Endothelial cell of umbilical vein (primary cell): ENCODE data around the gene SERPINA1. TPM values are rescaled to one million over a fixed set of nuclear protein-coding genes. Genes with fewer than 3 reads are reported as not detected.

Experiments
- BruUV-seq: library from RNA; stranded (reverse); fragments of 400-500 nt; replicated peaks from 2 replicates; lab custom pipeline; 2021; lab: Mats Ljungman, UMichigan
- CTCF ChIA-PET: fragments of 300-600, 350-600 bp; sonication (Branson Sonifier 250); formaldehyde crosslinking; loops from one replicate; lab custom pipeline; 2021; ENCODE audit warnings: antibody characterized with exemption, inconsistent platforms; lab: Charles Lee
- POLR2A ChIA-PET: fragments of 300-600, 350-600 bp; sonication (Branson Sonifier 250); formaldehyde crosslinking; loops from one replicate; lab custom pipeline; 2021; ENCODE audit warnings: antibody characterized with exemption, inconsistent platforms; lab: Charles Lee
- DNase-seq: peaks from one replicate; pipeline ENCODE4 v3.0.0-alpha.2; 2011; ENCODE audit warnings: low read depth, low spot score
- FAIRE-seq: peaks from 2 replicates; lab custom pipeline; 2011; peaks lifted over from hg19 to GRCh38; lab: Jason Lieb, UNC
- H2AFZ ChIP-seq: 2 replicates; pipeline ENCODE4 v1.6.0; 2012; ENCODE audit warnings: low read depth, low read length, control low read depth, inconsistent platforms
- H3K27ac ChIP-seq: 2 replicates; pipeline ENCODE4 v1.5.1; 2011; ENCODE audit warnings: low read depth, mild to moderate bottlenecking, control low read depth, low read length, moderate library complexity; ENCODE audit not compliant: insufficient read depth
- H3K27me3 ChIP-seq, 2 experiments: 2 replicates each; pipeline versions ENCODE4 v1.6.0 to v1.6.1; 2011; ENCODE audit warnings: low read length in 2 of 2, mixed read lengths in 1 of 2; ENCODE audit not compliant: control insufficient read depth in 2 of 2, insufficient read depth in 2 of 2
- H3K36me3 ChIP-seq, 2 experiments: 2 replicates in 1 of 2; 3 replicates in 1 of 2; pipeline ENCODE4 v1.5.1; 2011; ENCODE audit warnings: low read length in 2 of 2, mild to moderate bottlenecking in 1 of 2, moderate library complexity in 1 of 2; ENCODE audit not compliant: control insufficient read depth in 2 of 2, insufficient read depth in 2 of 2; ENCODE audit errors: extremely low read depth in 1 of 2
- H3K4me1 ChIP-seq: 3 replicates; pipeline ENCODE4 v1.5.1; 2011; ENCODE audit warnings: mild to moderate bottlenecking, low read length; ENCODE audit not compliant: control insufficient read depth, insufficient read depth; ENCODE audit errors: extremely low read depth
- H3K4me2 ChIP-seq: 2 replicates; pipeline ENCODE4 v1.6.1; 2011; ENCODE audit warnings: low read length, control low read depth, mixed read lengths; ENCODE audit not compliant: insufficient read depth
- H3K4me3 ChIP-seq, 3 experiments: fragments of 200-600 bp in 1 of 3; sonication (generic), shearing (Covaris generic) in 1 of 3; replicated peaks in 1 of 3; 2 replicates each; pipeline ENCODE4 v1.5.1; 2011 to 2016; ENCODE audit warnings: control low read depth in 3 of 3, low read length in 3 of 3, mild to moderate bottlenecking in 2 of 3, inconsistent platforms in 1 of 3, low read depth in 1 of 3, moderate library complexity in 1 of 3; ENCODE audit not compliant: insufficient read depth in 1 of 3
- H3K79me2 ChIP-seq: 2 replicates; pipeline ENCODE4 v1.6.0; 2012; ENCODE audit warnings: low read length, inconsistent platforms; ENCODE audit not compliant: control insufficient read depth, insufficient read depth
- H3K9ac ChIP-seq: replicated peaks from 2 replicates; pipeline ENCODE3; 2011; ENCODE audit warnings: low read length, control low read depth; ENCODE audit not compliant: insufficient read depth; ENCODE audit errors: extremely low read depth
- H3K9me1 ChIP-seq: replicated peaks from 3 replicates; pipeline ENCODE4 v1.6.0; 2011; ENCODE audit warnings: mild to moderate bottlenecking, low read length; ENCODE audit not compliant: control insufficient read depth, insufficient read depth; ENCODE audit errors: extremely low read depth
- H3K9me3 ChIP-seq: replicated peaks from 2 replicates; pipeline ENCODE4 v1.5.1; 2012; ENCODE audit warnings: low read length, inconsistent platforms; ENCODE audit not compliant: control insufficient read depth, insufficient read depth
- H4K20me1 ChIP-seq: replicated peaks from 2 replicates; pipeline ENCODE3; 2011; ENCODE audit warnings: mild to moderate bottlenecking, low read length; ENCODE audit not compliant: control insufficient read depth, insufficient read depth; ENCODE audit errors: extremely low read depth
- EZH2 ChIP-seq: IDR thresholded peaks from 2 replicates; pipeline ENCODE4 v1.6.1; 2012; ENCODE audit warnings: borderline replicate concordance, low read depth, mild to moderate bottlenecking, moderate library complexity, low read length, inconsistent platforms; ENCODE audit not compliant: severe bottlenecking
- FOS ChIP-seq: IDR thresholded peaks from 2 replicates; pipeline ENCODE4 v1.6.1; 2011; ENCODE audit warnings: mild to moderate bottlenecking, low read length, moderate library complexity, borderline replicate concordance; ENCODE audit not compliant: insufficient read depth
- GATA2 ChIP-seq: IDR thresholded peaks from 2 replicates; pipeline ENCODE4 v1.7.0; 2011; ENCODE audit warnings: low read depth, mild to moderate bottlenecking, moderate library complexity, mixed read lengths, low read length; ENCODE audit not compliant: insufficient read length, insufficient read depth
- JUN ChIP-seq: IDR thresholded peaks from 2 replicates; pipeline ENCODE4 v1.6.1; 2011; ENCODE audit warnings: borderline replicate concordance, low read depth; ENCODE audit not compliant: insufficient read length, insufficient read depth
- MYC ChIP-seq: IDR thresholded peaks from one replicate; pipeline ENCODE4 v1.6.1; 2011; ENCODE audit warnings: mild to moderate bottlenecking, low read depth, low read length
- POLR2A ChIP-seq: IDR thresholded peaks from 2 replicates; pipeline ENCODE4 v1.6.1; 2012; ENCODE audit warnings: low read depth, mild to moderate bottlenecking, control low read depth, low read length
- POLR2AphosphoS5 ChIP-seq: IDR thresholded peaks from 2 replicates; pipeline ENCODE4 v1.6.1; 2012; ENCODE audit warnings: low read depth, mild to moderate bottlenecking, control low read depth, low read length, moderate library complexity; ENCODE audit not compliant: insufficient read depth
- dilution Hi-C: fragments of 300-500 bp; cut with MboI; formaldehyde crosslinking; loops from one replicate; pipeline ENCODE4 v1.15.0; 2019; ENCODE audit warnings: low sequenced_read_pairs; ENCODE audit not compliant: extremely low pct_ligation_motif_present
- intact Hi-C: fragments of 100-400 bp; cut with micrococcal nuclease; formaldehyde crosslinking; loops from one replicate; pipeline ENCODE4 v1.10.0; 2022
- polyA plus RNA-seq, 4 experiments: library from polyadenylated mRNA; depleted of rRNA in 3 of 4; stranded (reverse) in 3 of 4; unstranded in 1 of 4; fragments of >200 nt; gene quantifications; 2 replicates each; pipeline versions ENCODE4 v1.2.1 to v1.2.3, GENCODE V29; 2011 to 2012; ENCODE audit warnings: missing spikeins in 1 of 4
- total RNA-seq: library from RNA; stranded (reverse); gene quantifications from 2 replicates; pipeline ENCODE4 v1.2.3, GENCODE V29; 2021
- TF ChIP-seq, protein P1 (sequence below), 2 donors: IDR thresholded peaks; 1 replicate in 1 of 2; 2 replicates in 1 of 2; pipeline ENCODE4 v1.5.1; 2011; ENCODE audit warnings: low read length in 2 of 2, mild to moderate bottlenecking in 2 of 2, moderate library complexity in 2 of 2, control low read depth in 1 of 2, inconsistent platforms in 1 of 2, low read depth in 1 of 2; ENCODE audit not compliant: insufficient read depth in 1 of 2; ENCODE audit errors: extremely low read depth in 1 of 2
- TF ChIP-seq, protein P2 (sequence below): IDR thresholded peaks from 2 replicates; pipeline ENCODE4 v1.6.1; 2011; ENCODE audit not compliant: insufficient read depth, insufficient read length

SERPINA1 gene
- total and polyA plus RNA-seq, 2 donors (not counting 3 experiments of a cell fraction or from before 2014, with no cell fraction given): not detected

DNA sequence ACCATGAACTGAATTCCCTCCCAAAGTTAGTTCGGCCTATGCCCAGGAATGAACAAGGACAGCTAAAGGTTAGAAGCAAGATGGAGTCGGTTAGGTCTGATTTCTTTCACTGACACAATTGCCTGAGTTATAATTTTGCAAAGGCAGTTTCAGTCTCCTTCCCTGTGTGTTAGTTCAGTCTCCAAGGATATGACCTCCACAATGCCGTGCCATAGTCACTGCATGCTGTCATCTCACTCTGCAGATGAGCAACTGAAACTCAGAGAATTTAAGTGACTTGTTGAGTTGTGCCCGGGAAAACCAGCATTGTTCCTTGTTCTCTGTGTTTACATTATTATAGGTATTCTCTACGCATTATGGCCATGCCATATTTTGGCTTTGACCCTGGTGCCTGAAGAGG is 10.1 kb upstream of the SERPINA1 start:
- H3K4me3 ChIP-seq: no peak overlapping the region
- intact Hi-C loops: no loop called here
- FAIRE-seq (no peak), DNase-seq (no peak)
- no peaks in the 10 kb centered on the region for H4K20me1 ChIP-seq
- dilution Hi-C loops: no loop called here
- no peak overlapping the region for H3K4me2 ChIP-seq
- H3K27ac ChIP-seq: no peak overlapping the region
- H3K9me1 ChIP-seq: no peaks in the 10 kb centered on the region
- no peak for TF ChIP-seq JUN
- TF ChIP-seq, protein P1, sequence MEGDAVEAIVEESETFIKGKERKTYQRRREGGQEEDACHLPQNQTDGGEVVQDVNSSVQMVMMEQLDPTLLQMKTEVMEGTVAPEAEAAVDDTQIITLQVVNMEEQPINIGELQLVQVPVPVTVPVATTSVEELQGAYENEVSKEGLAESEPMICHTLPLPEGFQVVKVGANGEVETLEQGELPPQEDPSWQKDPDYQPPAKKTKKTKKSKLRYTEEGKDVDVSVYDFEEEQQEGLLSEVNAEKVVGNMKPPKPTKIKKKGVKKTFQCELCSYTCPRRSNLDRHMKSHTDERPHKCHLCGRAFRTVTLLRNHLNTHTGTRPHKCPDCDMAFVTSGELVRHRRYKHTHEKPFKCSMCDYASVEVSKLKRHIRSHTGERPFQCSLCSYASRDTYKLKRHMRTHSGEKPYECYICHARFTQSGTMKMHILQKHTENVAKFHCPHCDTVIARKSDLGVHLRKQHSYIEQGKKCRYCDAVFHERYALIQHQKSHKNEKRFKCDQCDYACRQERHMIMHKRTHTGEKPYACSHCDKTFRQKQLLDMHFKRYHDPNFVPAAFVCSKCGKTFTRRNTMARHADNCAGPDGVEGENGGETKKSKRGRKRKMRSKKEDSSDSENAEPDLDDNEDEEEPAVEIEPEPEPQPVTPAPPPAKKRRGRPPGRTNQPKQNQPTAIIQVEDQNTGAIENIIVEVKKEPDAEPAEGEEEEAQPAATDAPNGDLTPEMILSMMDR (IDR thresholded peaks at IDR 0.05; ENCODE audit: extremely low read depth in 1 of 2, insufficient read depth in 1 of 2, low read depth in 1 of 2, low read length in 2 of 2): no peak
- TF ChIP-seq, protein P2, sequence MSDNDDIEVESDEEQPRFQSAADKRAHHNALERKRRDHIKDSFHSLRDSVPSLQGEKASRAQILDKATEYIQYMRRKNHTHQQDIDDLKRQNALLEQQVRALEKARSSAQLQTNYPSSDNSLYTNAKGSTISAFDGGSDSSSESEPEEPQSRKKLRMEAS: no peak
- TF ChIP-seq MYC: no peak
- TF ChIP-seq FOS: no peak
- TF ChIP-seq GATA2: no peak
- TF ChIP-seq EZH2: no peak
- TF ChIP-seq POLR2AphosphoS5: no peak
- no peak for TF ChIP-seq POLR2A
- H3K79me2 ChIP-seq: no peaks in the 10 kb centered on the region
- no TSS peak for BruUV-seq
- ChIA-PET POLR2A (no interaction called here), CTCF (no interaction called here)
- no peaks in the 10 kb centered on the region for H3K9me3 ChIP-seq
- H3K36me3 ChIP-seq: no peaks in the 10 kb centered on the region
- no peaks in the 10 kb centered on the region for H3K4me1 ChIP-seq
- no peak overlapping the region for H3K9ac ChIP-seq
- no peak overlapping the region for H2AFZ ChIP-seq
- H3K27me3 ChIP-seq: no peaks in the 10 kb centered on the region
